GM18909 (cell line): ENCODE measurements around the gene DDX24.

Experiments
- ATAC-seq: cut with Tn5 transposase; IDR thresholded peaks from one replicate; pipeline ENCODE4 v1.9.1; 2021; ENCODE audit warnings: mild to moderate bottlenecking; ENCODE audit not compliant: unreplicated experiment, poor library complexity

DDX24 gene

DNA sequence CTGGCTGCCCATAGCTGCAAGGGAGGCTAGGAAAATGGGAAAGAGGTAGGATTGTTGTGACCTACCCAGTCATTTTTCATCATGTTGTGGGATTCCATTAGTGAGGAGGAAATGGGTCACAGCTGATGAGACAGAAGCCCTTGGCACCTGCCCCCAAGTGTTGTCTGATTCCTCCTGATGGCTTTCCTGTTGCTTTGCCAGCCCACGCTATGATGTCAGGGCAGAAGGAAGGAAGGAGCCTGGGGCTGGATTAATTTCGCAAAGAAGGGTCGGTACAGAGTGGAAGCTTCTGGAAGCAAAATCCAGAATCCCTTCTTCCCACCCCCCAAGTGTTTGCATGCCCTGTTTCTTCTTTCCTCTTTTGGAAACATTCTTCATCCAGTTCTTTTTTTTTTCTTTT, 46.1 kb downstream of the DDX24 start:
- ATAC-seq, result no peak

GRCh38 chr14:94031883-94032279, 49.1 kb downstream of the DDX24 start:
- no peak for ATAC-seq

- no peak for ATAC-seq
These were observed 49.7 kb downstream of the DDX24 start for GRCh38 chr14:94031161-94031882.

GRCh38 chr14:94030571-94030970, 50.4 kb downstream of the DDX24 start:
- no peak for ATAC-seq

- ATAC-seq, result no peak
These were observed 51.3 kb downstream of the DDX24 start for GRCh38 chr14:94029671-94030203.

DNA sequence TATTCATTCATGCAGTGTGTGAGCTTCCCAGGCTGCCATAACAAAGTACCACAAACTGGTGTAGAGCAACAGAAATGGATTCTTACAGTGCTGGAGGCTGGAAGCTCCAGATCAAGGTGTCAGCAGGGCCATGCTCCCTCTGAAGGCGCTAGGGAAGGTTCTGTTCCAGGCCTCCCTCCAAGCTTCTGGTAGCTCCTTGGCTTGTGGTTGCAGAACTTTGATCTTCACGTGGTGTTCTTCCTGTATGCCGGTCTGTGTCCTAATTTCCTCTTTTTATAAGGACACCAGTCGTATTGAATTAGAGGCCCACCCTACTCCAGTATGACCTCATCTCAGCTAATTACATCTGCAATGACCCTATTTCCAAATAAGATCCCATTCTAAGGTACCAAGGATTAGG, 51.7 kb downstream of the DDX24 start:
- ATAC-seq, result no peak

- no peak for ATAC-seq
These were observed 52.6 kb downstream of the DDX24 start for GRCh38 chr14:94028450-94028826.

DNA sequence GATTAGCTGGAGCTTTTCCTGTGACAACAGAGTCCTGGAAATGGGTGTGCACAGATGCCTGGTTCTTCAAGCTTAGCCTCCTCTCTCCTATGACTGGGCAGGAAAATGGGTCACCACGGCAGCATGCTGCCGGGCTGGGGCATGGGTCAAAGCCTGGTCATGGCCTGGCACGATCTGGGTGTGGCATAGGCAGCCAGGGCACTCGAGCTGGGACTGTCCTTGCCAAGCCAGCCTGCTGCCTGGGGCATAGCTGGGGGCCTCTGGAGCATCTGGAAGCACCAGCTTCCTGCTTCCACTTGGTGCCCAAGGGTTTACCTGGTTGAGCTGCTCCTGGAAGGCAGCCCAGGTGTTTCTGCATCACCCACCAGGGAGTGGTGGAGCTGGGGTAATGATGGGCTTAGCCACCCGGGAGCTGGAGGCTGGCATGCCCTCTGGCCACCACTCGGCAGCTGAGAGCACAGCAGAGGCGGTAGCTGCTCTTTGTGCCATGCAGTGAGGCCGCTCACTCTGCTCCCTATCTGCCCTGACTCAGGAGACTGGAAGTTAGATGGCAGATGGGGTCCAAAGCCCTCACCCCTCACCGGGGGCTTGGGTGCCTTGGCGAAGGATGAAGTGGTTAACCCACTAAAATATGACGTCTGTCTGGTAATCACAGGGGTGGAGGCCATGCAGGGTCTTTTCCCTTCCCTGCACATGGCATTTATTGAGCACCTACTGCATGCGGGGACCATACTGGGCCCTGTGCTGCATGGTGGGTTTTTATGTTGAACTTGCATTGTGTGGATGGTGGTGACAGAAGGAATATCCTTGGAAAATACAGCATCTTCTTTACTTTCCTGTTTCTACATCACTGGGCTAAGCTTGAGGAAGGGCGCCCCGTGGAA, 53.2 kb downstream of the DDX24 start:
- no peak for ATAC-seq

- no peak for ATAC-seq
These were observed 54.0 kb downstream of the DDX24 start for GRCh38 chr14:94026889-94027469.

DNA sequence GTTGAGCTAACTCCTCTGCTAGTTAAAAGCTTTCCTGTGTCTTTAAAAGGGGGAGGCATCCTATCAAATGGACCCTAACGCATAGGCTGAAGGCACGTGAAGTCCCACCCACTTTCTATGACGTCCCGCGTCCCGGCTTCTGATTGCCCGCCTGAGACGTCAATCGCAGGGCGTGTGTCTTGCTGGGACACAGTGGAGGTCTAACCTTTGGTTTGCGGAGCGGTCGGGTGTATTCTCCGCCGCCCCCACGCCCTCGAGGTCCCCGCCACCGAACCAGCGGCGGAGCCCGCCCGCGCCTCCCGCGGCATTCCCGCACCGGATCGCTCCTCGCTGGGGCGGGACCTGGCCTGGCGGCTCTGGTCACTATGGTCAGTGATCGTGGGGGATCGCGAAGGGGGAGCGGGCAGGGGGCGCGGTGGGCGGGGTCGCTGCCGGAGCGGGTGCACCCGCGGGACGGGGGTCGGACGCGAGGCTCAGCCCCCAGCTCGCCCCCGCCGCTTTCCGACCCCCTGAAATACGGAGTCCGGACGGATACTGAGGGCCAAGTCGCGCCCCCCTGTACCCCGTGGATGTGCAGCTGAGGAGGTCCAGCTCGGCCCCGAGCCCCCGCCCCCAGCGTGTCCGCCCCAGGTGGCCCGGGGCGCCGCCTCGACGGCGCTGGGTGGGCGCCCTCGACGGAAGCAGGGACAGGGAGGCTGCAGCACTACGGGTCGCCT, 54.7 kb downstream of the DDX24 start, which contains the start of gene OTUB2:
TSS of gene OTUB2 (plus strand) at position 168 of the 716 bp plus-strand sequence. CDS start at position 366, 198 bp downstream.
- ATAC-seq, result peak; percentile 99

DNA sequence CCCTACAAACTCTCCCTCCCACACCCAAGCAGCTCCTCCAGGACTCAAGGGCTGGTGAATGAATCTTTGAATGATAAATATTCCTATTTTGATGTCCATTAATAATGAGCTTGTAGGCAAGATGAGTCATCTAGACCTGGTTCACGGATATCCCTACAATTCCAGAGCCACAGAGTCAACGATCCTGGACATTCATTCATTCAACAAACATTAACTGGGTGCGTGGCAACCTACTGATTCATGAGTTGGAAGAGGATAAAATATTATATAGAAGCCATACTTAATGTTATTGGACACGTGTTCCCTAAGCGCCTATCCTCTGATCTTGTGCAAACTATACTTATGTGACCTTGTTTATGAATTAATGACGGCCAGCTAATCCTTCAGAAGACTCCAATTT, 55.3 kb downstream of the DDX24 start:
- no peak for ATAC-seq

- ATAC-seq, result no peak
These were observed 56.5 kb downstream of the DDX24 start for GRCh38 chr14:94024549-94024948.

- ATAC-seq, result no peak
These were observed 58.2 kb downstream of the DDX24 start for GRCh38 chr14:94022532-94023411.

GRCh38 chr14:94021416-94022157, 59.4 kb downstream of the DDX24 start:
- no peak for ATAC-seq

DNA sequence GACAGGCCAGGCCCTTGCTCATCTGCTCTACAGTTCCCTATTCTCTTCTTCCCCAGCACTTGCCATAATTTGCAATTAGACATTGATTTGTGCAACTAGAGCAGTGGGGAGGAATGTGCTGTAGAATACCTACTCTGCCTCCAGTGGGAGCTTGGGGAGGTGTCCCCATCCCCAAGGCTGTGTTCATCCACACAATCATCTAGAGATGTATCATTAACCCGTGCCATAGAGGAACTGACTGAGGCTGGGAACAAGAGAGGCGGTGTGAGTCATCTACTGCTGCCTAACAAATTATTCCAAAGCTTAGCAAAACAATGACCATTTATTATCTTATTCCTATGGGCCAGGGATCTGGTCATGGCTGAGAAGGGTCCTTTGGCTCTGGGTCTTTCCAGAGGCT, 60.0 kb downstream of the DDX24 start:
- no peak for ATAC-seq

DNA sequence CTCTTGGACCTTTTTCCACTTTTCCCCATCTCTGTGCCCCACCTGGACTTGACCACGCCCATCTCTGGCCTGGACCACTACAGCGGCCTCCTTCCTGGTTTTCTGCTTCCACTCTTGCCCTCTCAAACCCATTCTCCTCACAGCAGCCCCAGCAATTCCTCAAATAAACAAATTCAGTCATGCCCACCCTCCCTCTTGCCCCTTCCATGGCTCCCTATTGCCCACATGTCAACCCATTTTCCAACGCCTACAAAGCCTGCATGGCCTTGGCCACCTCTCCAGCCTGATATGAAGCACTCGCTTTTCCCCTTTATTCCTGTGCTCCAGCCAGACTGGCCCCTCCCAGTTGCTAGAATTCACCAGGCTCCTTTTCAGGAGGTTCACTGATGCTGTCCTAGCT, 60.7 kb downstream of the DDX24 start:
- no peak for ATAC-seq

DNA sequence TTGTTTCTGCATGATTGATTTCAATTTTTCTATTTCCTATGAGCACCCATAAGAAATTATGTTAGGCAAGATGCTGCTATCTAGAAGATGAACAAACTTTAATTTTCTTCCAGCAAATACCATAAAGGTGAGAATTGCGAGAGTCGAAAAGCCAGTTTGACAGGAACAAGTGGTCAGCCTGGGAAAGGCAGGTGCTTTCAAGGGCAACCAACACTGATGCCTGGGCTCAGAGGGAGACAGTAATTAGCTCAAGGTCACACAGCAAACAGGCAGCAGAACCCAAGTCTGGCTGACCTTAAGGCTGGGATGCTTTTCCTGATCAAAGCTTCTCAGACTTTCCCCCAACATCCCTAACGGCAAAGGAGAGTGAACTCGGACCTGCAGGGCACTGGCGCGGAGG, 61.7 kb downstream of the DDX24 start:
- no peak for ATAC-seq

- ATAC-seq, result no peak
These were observed 62.7 kb downstream of the DDX24 start for GRCh38 chr14:94018308-94018707.
